Esophagus muscularis mucosa (tissue), 4 donors: ENCODE measurements around the gene UBQLN4. TPM values are rescaled to one million over a fixed set of nuclear protein-coding genes. Genes with fewer than 3 reads are reported as not detected.

Source experiments
- DNase-seq: peaks from one replicate; pipeline ENCODE4 v3.0.0-alpha.2; 2017; ENCODE audit errors: extremely low spot score
- H3K27ac ChIP-seq, 4 donors: fragments of 200-600 bp; sonication (generic); replicated peaks in 1 of 4; 1 replicate in 3 of 4; 2 replicates in 1 of 4; pipeline ENCODE4 v1.5.1; 2016 to 2019; ENCODE audit warnings: mild to moderate bottlenecking in 1 of 4
- H3K27me3 ChIP-seq, 4 donors: fragments of 200-600 bp; sonication (generic); one replicate each; pipeline versions ENCODE4 v1.5.1 to v1.6.0; 2016 to 2019
- H3K36me3 ChIP-seq, 4 donors: fragments of 200-600 bp; sonication (generic); one replicate each; pipeline ENCODE4 v1.5.1; 2016 to 2019
- H3K4me1 ChIP-seq, 4 donors: fragments of 200-600 bp; sonication (generic); one replicate each; pipeline ENCODE4 v1.5.1; 2016 to 2019
- H3K4me3 ChIP-seq, 4 donors: fragments of 200-600 bp; sonication (generic); 1 replicate in 2 of 4; 2 replicates in 2 of 4; pipeline ENCODE4 v1.5.1; 2016 to 2019; ENCODE audit warnings: mild to moderate bottlenecking in 4 of 4, moderate library complexity in 1 of 4
- H3K9me3 ChIP-seq, 4 donors: fragments of 200-600 bp; sonication (generic); 1 replicate in 3 of 4; 2 replicates in 1 of 4; pipeline ENCODE4 v1.5.1; 2016 to 2019
- EP300 ChIP-seq: sonication (generic); formaldehyde crosslinking; IDR thresholded peaks from one replicate; pipeline ENCODE4 v1.6.1; 2017; ENCODE audit warnings: antibody characterized with exemption
- POLR2A ChIP-seq: fragments of 450-650 bp; IDR thresholded peaks from one replicate; pipeline ENCODE4 v1.6.1; 2017; ENCODE audit warnings: antibody characterized with exemption, moderate library complexity, mild to moderate bottlenecking, low read depth
- POLR2AphosphoS5 ChIP-seq, 2 donors: sonication (generic); formaldehyde crosslinking; IDR thresholded peaks; one replicate each; pipeline ENCODE4 v1.6.1; 2017; ENCODE audit warnings: antibody characterized with exemption in 2 of 2
- WGBS: methylation state at CpG from one replicate; pipeline ENCODE4 v1.1.5; 2018; 5-methylcytosine and 5-hydroxymethylcytosine counted together
- intact Hi-C: fragments of 100-400 bp; cut with DNase I; formaldehyde crosslinking; loops from one replicate; pipeline ENCODE4 v1.15.1; 2023
- total RNA-seq, 4 donors: library from RNA; depleted of rRNA; stranded (reverse); fragments of >200 nt; gene quantifications; one replicate each; pipeline versions ENCODE4 v1.1.0 to v1.2.1, GENCODE V29; 2016
- TF ChIP-seq, protein P1 (sequence below), 3 experiments: fragments of 200-600 bp in 2 of 3; fragments of 450-650 bp in 1 of 3; sonication (generic) in 2 of 3; IDR thresholded peaks; one replicate each; pipeline ENCODE4 v1.5.1; 2017 to 2019; ENCODE audit warnings: antibody characterized with exemption in 3 of 3, mild to moderate bottlenecking in 2 of 3, moderate library complexity in 1 of 3

Gene UBQLN4
- total RNA-seq, 4 donors from 2014 or later: 17.4 to 33.3 (median 26.0) TPM

DNA sequence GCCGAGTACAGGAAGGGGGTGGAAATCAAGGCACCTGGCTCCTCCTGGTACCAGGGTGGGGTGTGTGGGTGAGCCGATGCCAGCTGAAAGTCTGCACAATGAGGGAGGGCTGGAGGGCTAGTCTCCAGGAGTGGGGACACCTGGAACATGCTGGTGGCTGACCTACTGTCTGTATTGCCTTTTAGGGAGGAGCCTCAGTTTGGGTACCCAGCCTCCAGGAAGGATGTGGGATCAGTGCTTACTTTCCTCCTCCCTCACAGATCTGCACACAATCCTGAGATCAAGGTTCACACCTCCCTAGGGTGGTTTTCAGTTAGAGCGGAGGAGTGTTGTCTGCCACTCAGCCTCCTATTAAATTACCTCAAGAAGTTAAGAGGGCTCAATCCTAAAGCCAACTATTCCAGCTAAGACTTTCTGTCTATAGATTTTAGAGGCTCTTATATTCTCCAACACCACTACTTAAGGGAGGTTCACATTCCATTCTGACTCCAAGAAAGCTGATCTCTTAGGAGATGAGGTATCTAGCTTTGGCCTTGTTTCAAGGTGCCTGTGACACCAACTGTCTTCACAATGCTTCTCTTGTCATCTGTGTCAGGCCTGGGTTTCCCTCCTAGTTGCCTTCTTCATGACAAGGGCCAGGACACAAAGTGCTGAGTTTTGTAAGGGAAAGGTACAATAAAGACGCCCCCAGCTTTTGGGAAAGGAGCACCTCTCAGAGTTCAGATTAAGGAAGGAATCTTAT lies 48.6 kb downstream of the UBQLN4 start:
- DNase-seq: no peak
- intact Hi-C loops: no loop called here
- Histone ChIP-seq H3K36me3 (peaks cover 10 to 27% (median 23%) of the 10 kb centered on the region in 4 donors), H3K9me3 (no peaks in the 10 kb centered on the region), H3K27ac (no peak overlapping the region), H3K4me1 (peaks cover 0 to 10% (median 4%) of the 10 kb centered on the region in 4 donors), H3K4me3 (no peak overlapping the region), H3K27me3 (no peaks in the 10 kb centered on the region)
- 84% methylated on average over 4 of the region's 4 CpGs for WGBS
- no peak for TF ChIP-seq POLR2A
- no peak for TF ChIP-seq POLR2AphosphoS5 (IDR thresholded peaks at IDR 0.05)
- TF ChIP-seq, protein P1, sequence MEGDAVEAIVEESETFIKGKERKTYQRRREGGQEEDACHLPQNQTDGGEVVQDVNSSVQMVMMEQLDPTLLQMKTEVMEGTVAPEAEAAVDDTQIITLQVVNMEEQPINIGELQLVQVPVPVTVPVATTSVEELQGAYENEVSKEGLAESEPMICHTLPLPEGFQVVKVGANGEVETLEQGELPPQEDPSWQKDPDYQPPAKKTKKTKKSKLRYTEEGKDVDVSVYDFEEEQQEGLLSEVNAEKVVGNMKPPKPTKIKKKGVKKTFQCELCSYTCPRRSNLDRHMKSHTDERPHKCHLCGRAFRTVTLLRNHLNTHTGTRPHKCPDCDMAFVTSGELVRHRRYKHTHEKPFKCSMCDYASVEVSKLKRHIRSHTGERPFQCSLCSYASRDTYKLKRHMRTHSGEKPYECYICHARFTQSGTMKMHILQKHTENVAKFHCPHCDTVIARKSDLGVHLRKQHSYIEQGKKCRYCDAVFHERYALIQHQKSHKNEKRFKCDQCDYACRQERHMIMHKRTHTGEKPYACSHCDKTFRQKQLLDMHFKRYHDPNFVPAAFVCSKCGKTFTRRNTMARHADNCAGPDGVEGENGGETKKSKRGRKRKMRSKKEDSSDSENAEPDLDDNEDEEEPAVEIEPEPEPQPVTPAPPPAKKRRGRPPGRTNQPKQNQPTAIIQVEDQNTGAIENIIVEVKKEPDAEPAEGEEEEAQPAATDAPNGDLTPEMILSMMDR (IDR thresholded peaks at IDR 0.05): no peak
- TF ChIP-seq EP300: no peak

DNA sequence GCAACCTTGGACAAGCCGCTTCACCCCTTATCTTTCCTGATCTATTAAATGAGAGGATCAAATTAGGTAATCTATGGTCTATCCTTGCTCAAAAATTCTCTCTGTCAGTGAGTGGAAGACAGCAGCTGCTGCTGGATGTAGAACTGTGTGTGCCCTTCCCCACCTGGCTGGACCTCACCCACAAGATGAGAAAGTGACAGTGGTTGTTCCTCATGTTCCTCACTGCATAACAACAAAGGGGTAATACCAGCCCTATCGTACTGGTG lies 49.7 kb downstream of the UBQLN4 start:
- intact Hi-C loops: no loop called here
- peaks cover 3 to 16% (median 11%) of the 10 kb centered on the region in 4 donors for H3K36me3 ChIP-seq
- no peaks in the 10 kb centered on the region for H3K27me3 ChIP-seq
- no peak overlapping the region for H3K27ac ChIP-seq
- H3K4me3 ChIP-seq: no peak overlapping the region
- H3K9me3 ChIP-seq: no peaks in the 10 kb centered on the region
- no peak for TF ChIP-seq POLR2AphosphoS5 (IDR thresholded peaks at IDR 0.05)
- TF ChIP-seq, protein P1 (IDR thresholded peaks at IDR 0.05): no peak
- no peak for TF ChIP-seq EP300
- no peak for TF ChIP-seq POLR2A
- peaks cover 0 to 10% (median 4%) of the 10 kb centered on the region in 4 donors for H3K4me1 ChIP-seq
- WGBS: 87% methylated on average over 2 of the region's 2 CpGs
- no peak for DNase-seq

DNA sequence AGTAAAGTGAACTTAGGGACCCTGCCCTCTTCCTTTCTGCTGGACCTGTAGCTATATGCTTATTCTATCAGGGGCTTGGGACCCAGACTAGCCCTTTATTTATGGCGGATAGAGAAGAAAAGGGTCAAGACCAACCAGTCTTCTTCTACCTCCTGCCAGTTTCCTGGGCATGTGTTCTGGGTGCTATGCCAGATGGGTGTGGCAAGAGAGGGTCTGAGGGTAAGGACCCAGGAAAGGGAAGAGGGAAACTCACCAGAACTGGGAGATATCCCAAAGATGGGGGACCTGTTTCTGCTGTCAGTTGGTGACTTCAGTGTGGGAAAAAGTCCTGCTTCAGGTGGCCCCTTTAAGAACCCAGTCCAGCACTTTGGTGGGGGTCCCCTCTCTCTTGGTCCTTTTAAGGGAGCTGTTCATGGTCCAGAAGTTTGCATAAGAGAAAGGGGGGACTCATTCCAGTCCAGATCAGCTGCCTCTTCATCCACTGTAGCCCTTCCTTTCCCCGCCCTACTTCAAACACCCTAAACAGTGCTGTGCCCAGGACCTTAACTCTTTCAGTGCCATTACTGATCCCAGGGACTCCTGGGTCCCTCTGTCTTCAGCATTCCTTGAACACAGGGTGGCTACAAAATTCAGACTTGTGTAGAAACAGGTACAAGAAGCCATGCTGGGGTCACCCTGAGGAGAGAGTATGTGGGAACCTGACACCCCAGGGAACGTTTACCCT lies 51.2 kb downstream of the UBQLN4 start:
- no peaks in the 10 kb centered on the region for H3K9me3 ChIP-seq
- H3K4me1 ChIP-seq: peaks cover 0 to 10% (median 4%) of the 10 kb centered on the region in 4 donors
- H3K27me3 ChIP-seq: no peaks in the 10 kb centered on the region
- intact Hi-C loops: no loop called here
- H3K36me3 ChIP-seq: peaks cover 0 to 5% (median 0%) of the 10 kb centered on the region in 4 donors
- DNase-seq: no peak
- no peak overlapping the region for H3K4me3 ChIP-seq
- TF ChIP-seq EP300: no peak
- 68% methylated on average over 3 of the region's 3 CpGs for WGBS
- H3K27ac ChIP-seq: no peak overlapping the region

DNA sequence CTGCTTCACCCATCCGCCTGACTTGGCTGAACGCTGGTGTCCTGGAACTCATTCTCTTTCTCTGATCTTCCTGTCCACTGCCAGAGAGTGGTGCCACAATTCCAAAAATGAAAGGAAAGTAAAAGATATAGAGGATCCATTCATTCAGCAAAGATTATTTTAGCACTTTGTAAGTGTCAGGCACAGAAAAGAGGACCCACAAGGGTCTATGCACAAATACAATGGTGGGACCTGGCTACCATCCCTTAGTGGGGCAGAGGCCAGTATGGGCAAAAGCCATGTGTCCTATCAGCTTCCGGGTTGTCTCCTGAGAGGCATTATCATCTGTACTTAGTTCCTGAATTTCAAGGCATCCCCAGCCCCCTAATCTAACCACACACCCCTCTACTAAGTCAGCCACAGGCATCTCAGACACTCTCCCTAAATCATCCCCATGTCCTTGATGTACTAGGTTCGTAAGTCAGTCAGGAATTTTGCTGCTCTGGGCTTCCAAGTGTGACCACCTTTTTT lies 51.9 kb downstream of the UBQLN4 start:
- intact Hi-C loops: no loop called here
- DNase-seq: no peak
- TF ChIP-seq EP300 (no peak), POLR2AphosphoS5 (IDR thresholded peaks at IDR 0.05) (no peak), POLR2A (no peak)
- TF ChIP-seq, protein P1 (IDR thresholded peaks at IDR 0.05): no peak
- Histone ChIP-seq H3K4me3 (no peak overlapping the region), H3K36me3 (peaks cover 0 to under 1% (median 0%) of the 10 kb centered on the region in 4 donors), H3K4me1 (peaks cover 0 to 10% (median 4%) of the 10 kb centered on the region in 4 donors), H3K27me3 (no peaks in the 10 kb centered on the region), H3K9me3 (no peaks in the 10 kb centered on the region), H3K27ac (no peak overlapping the region)
- WGBS: 62% methylated on average over 4 of the region's 4 CpGs

DNA sequence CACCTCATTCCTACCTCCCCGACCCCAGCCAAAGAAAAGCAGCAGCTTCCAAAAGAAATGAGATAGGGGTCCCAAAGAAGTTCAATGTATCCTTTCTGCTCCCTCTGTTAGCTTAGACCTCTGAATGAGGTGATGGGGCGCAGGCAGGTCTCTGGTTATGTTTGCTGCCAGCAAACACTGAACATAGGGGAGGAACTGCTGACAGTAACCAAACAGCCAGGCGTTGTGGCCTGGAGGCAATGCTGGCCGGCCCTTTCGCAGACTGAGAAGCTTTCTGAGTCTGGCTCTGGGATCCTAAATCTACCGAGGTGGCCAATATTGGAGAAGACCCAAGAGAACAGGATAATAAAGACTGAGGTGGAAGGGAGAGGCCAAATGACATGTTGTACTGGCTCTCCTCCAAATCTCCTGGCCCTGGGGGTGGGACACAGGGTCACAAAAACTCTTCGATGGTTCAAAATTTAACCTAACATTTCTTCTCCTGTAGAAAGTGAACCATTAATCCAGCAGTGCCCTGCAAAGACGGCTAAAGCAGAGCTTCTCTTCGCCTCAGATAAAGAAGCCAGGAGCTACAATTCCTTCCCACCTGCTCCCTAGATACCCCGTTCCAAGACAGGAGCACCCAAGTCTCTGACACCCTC lies 52.5 kb downstream of the UBQLN4 start:
- H3K27ac ChIP-seq: no peak overlapping the region

More for the DNA sequence above, 52.5 kb downstream of the UBQLN4 start:
- Histone ChIP-seq H3K4me1 (peaks cover 0 to 10% (median 6%) of the 10 kb centered on the region in 4 donors), H3K36me3 (no peaks in the 10 kb centered on the region), H3K4me3 (no peak overlapping the region), H3K9me3 (no peaks in the 10 kb centered on the region), H3K27me3 (no peaks in the 10 kb centered on the region)
- DNase-seq: no peak
- 71% methylated on average over 10 of the region's 10 CpGs for WGBS
- TF ChIP-seq, protein P1 (IDR thresholded peaks at IDR 0.05): no peak
- TF ChIP-seq POLR2A: no peak
- no peak for TF ChIP-seq EP300
- TF ChIP-seq POLR2AphosphoS5 (IDR thresholded peaks at IDR 0.05): no peak
- intact Hi-C loops: no loop called here
